ENCODE results near the gene MS4A7. TPM values are rescaled to one million over a fixed set of nuclear protein-coding genes. Genes with fewer than 3 reads are reported as not detected.
A peak's percentile ranks its signal among the peaks of the same experiment; 100 is the strongest.

The MS4A7 gene
- total RNA-seq, 4 donors from 2014 or later, result 15.0 to 34.2 (median 23.5) TPM

DNA sequence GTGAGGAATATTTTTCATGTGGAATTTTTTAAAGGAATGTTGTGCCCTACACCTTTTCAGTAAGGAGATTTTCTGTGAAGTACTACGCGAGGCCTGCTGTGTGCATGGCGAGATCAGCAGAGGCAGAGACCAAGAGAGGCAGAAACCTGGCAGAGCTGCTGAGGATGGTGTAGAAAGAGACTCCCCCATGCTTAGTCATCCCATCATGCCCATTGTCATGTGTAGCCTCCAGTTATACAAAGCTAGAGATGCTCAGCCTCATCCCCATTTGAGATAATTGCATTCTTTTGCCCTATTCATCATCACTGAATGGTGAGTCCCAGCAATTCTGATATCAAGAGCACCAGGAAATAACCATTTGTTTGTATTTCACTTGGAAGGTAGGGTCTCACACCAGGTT lies 3.0 kb upstream of the MS4A7 start:
- 97 to 100% methylated on average over 2 to 3 of the region's 3 CpGs for WGBS, 2 donors (ENCODE audit: low coverage in 1 of 2)
- Histone ChIP-seq H3K4me1 (no peaks in the 10 kb centered on the region), H3K27me3 (no peaks in the 10 kb centered on the region), H3K36me3 (no peaks in the 10 kb centered on the region), H3K4me3 (no peak overlapping the region), H3K27ac (no peak overlapping the region), H3K9me3 (no peaks in the 10 kb centered on the region)
- ATAC-seq, result no peak
- TF ChIP-seq POLR2A (IDR thresholded peaks at IDR 0.05), result no peak
- TF ChIP-seq POLR2AphosphoS5 (IDR thresholded peaks at IDR 0.05), result no peak
- no peak for TF ChIP-seq EP300 (IDR thresholded peaks at IDR 0.05)
- no peak for TF ChIP-seq CTCF (IDR thresholded peaks at IDR 0.05)

GRCh38 chr11:60376601-60377000 lies 1.7 kb upstream of the MS4A7 start:
- H3K27ac ChIP-seq, result no peak overlapping the region

GRCh38 chr11:60377401-60378136 lies 763 bp upstream of the MS4A7 start:
- Histone ChIP-seq H3K27me3 (no peaks in the 10 kb centered on the region), H3K27ac (peak overlapping the region in 1 of 4 donors; percentile 16), H3K4me3 (no peak overlapping the region), H3K4me1 (no peaks in the 10 kb centered on the region), H3K36me3 (no peaks in the 10 kb centered on the region), H3K9me3 (no peaks in the 10 kb centered on the region)
- TF ChIP-seq POLR2AphosphoS5 (IDR thresholded peaks at IDR 0.05) (peak; percentile 12), EP300 (IDR thresholded peaks at IDR 0.05) (no peak), POLR2A (IDR thresholded peaks at IDR 0.05) (no peak), CTCF (IDR thresholded peaks at IDR 0.05) (no peak)
- 69 to 79% methylated on average over 2 of the region's 2 CpGs for WGBS, 2 donors (ENCODE audit: low coverage in 1 of 2)
- ATAC-seq, result peak; percentile 70

More at GRCh38 chr11:60376601-60377000, 1.7 kb upstream of the MS4A7 start:
- no peaks in the 10 kb centered on the region for H3K36me3 ChIP-seq
- no peaks in the 10 kb centered on the region for H3K27me3 ChIP-seq
- no peak for ATAC-seq
- no peak overlapping the region for H3K4me3 ChIP-seq
- WGBS, 2 donors (ENCODE audit: low coverage in 1 of 2), result 90% methylated on average over 3 of the region's 3 CpGs; no CpG with 5 or more reads in 1 of the 2 donors
- H3K9me3 ChIP-seq, result no peaks in the 10 kb centered on the region
- TF ChIP-seq CTCF (IDR thresholded peaks at IDR 0.05) (no peak), EP300 (IDR thresholded peaks at IDR 0.05) (no peak), POLR2A (IDR thresholded peaks at IDR 0.05) (no peak), POLR2AphosphoS5 (IDR thresholded peaks at IDR 0.05) (no peak)
- no peaks in the 10 kb centered on the region for H3K4me1 ChIP-seq

GRCh38 chr11:60389279-60389910 lies 11.1 kb downstream of the MS4A7 start:
- WGBS, 2 donors (ENCODE audit: low coverage in 1 of 2), result 42 to 63% methylated on average over 3 to 5 of the region's 5 CpGs

More at GRCh38 chr11:60389279-60389910, 11.1 kb downstream of the MS4A7 start:
- TF ChIP-seq POLR2AphosphoS5 (IDR thresholded peaks at IDR 0.05), result no peak
- no peak for TF ChIP-seq CTCF (IDR thresholded peaks at IDR 0.05)
- no peaks in the 10 kb centered on the region for H3K4me1 ChIP-seq
- H3K36me3 ChIP-seq, result no peaks in the 10 kb centered on the region
- H3K27me3 ChIP-seq, result no peaks in the 10 kb centered on the region
- no peak overlapping the region for H3K4me3 ChIP-seq
- no peaks in the 10 kb centered on the region for H3K9me3 ChIP-seq
- peak; percentile 57 for ATAC-seq
- H3K27ac ChIP-seq, result no peak overlapping the region

Measured in gastroesophageal sphincter (tissue), 4 donors.